ENCODE measurements around the gene BMS1. TPM values are rescaled to one million over a fixed set of nuclear protein-coding genes. Genes with fewer than 3 reads are reported as not detected.

The BMS1 gene
- total RNA-seq, 1 donor from 2014 or later, result 32.8 TPM

GRCh38 chr10:42882597-42882996, 100.0 kb downstream of the BMS1 start:
- H3K27me3 Mint-ChIP-seq (ENCODE audit: low read depth), result no peaks in the 10 kb centered on the region
- H3K9me3 Mint-ChIP-seq, result peaks cover 17% of the 10 kb centered on the region
- H3K4me3 Mint-ChIP-seq (ENCODE audit: low read depth), result no peak overlapping the region
- H3K36me3 Mint-ChIP-seq (ENCODE audit: low read depth), result no peaks in the 10 kb centered on the region
- intact Hi-C loops (cut with micrococcal nuclease), result no loop called here
- no peak overlapping the region for H3K27ac Mint-ChIP-seq
- no peaks in the 10 kb centered on the region for H3K4me1 Mint-ChIP-seq (ENCODE audit: low read depth)
- DNase-seq (ENCODE audit: low spot score), result no peak

Other genes starting within 250 kb of the BMS1 start
- gene ZNF33B, start 144.2 kb upstream of the BMS1 start, total RNA-seq, result 6.3 and 6.5 TPM in 2 replicates

Measured in activated T-helper 2 cell treated with anti-CD3 and anti-CD28 coated beads, Interferon-gamma antibody, Interleukin-2, Interleukin-4, amounts not matched to agents 10 μg/mL and 5 μg/mL and 100 μg/mL, durations not matched to agents 14 hours and 24 hours and 36 hours (primary cell).